GM12873 (cell line): ENCODE measurements around the gene SEMA6A.

ENCODE experiments used
- TF ChIP-seq, protein P1 (sequence below): IDR thresholded peaks from 2 replicates; pipeline ENCODE4 v1.5.1; 2012; ENCODE audit warnings: low read depth, mild to moderate bottlenecking, moderate library complexity, low read length, control low read depth; ENCODE audit not compliant: insufficient read depth; ENCODE audit errors: missing control alignments

SEMA6A gene

DNA sequence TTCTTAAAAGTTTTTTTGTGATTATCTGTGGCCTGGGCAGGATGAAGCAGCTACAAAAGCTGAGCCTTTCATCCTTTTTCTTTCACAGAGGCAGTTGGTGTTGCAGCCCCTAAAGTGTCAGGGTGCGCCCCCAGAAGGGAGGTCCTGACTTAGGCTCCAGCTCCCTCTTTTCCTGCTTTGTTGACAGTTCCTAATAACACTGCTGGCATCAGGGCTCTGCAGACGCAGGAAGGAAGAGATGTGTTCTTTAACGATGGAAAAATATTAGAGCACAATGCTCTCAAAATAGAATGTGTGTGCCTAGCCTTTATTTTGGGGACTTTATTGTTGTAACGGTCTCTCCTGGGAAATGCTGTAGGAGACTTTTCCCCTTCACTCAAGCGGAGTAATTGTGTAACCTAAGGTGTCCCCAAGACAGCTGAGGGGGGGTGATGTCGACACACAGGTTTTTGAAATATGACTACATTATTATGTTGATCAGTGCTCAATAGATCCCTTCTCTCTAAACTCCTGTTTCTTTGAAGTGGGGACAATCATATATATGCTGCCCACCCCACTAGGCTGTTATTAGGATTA is 135.6 kb downstream of the SEMA6A start:
- TF ChIP-seq, protein P1, sequence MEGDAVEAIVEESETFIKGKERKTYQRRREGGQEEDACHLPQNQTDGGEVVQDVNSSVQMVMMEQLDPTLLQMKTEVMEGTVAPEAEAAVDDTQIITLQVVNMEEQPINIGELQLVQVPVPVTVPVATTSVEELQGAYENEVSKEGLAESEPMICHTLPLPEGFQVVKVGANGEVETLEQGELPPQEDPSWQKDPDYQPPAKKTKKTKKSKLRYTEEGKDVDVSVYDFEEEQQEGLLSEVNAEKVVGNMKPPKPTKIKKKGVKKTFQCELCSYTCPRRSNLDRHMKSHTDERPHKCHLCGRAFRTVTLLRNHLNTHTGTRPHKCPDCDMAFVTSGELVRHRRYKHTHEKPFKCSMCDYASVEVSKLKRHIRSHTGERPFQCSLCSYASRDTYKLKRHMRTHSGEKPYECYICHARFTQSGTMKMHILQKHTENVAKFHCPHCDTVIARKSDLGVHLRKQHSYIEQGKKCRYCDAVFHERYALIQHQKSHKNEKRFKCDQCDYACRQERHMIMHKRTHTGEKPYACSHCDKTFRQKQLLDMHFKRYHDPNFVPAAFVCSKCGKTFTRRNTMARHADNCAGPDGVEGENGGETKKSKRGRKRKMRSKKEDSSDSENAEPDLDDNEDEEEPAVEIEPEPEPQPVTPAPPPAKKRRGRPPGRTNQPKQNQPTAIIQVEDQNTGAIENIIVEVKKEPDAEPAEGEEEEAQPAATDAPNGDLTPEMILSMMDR: no peak

- TF ChIP-seq, protein P1: no peak
These were observed 136.6 kb downstream of the SEMA6A start for GRCh38 chr5:116437922-116438578.

GRCh38 chr5:116437351-116437705 is 137.3 kb downstream of the SEMA6A start:
- TF ChIP-seq, protein P1: no peak

GRCh38 chr5:116436674-116437350 is 137.8 kb downstream of the SEMA6A start:
- TF ChIP-seq, protein P1: no peak

- TF ChIP-seq, protein P1: no peak
These were observed 145.7 kb downstream of the SEMA6A start for GRCh38 chr5:116428966-116429365.

DNA sequence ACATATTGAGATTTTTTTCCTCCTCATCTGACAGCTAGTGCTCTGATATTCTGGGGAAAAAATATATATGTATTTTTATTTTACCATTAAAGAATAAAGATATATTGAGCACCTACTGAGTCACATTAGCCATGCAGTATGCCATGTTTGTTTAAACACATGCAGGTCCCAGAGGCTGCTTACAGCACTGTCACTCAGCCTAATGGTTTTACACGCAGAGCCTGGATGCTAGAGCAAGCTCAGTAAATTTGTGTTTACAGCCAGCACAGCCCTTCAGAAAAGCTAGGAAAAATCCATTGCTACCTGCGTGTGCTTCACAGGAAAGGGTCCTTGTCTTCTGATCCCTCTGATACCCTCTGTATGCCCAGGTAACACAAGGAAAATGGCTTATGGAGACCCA is 146.2 kb downstream of the SEMA6A start:
- TF ChIP-seq, protein P1: no peak

DNA sequence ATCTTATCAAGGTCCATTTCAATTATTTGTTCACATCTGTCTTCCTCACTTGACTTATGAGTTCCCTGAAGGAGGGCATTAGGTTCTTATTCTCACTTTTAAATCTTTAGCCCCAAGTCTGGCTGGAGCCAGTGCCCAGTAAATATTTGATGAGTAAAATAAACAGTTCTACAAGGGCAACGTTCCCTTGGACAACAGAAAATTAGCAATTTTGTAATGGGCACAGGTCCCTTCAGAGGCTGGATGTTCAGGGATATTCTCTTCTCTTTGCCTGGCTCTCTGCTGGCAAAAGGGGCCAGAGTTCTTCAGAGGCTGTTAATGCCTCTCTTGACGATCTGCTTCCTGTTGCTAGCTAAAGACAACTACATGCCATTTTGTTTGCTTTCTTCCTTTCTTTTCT is 149.7 kb downstream of the SEMA6A start:
- TF ChIP-seq, protein P1: no peak
